Bronchial epithelial cell (primary cell): ENCODE measurements around the gene NAB1. TPM values are rescaled to one million over a fixed set of nuclear protein-coding genes. Genes with fewer than 3 reads are reported as not detected.
A peak's percentile ranks its signal among the peaks of the same experiment; 100 is the strongest.

ENCODE experiments used
- DNase-seq: peaks from one replicate; pipeline ENCODE4 v3.0.0-alpha.2; 2010; ENCODE audit warnings: low read depth
- FAIRE-seq: peaks from 2 replicates; lab custom pipeline; 2011; peaks lifted over from hg19 to GRCh38; lab: Jason Lieb, UNC
- H3K27me3 ChIP-seq: 2 replicates; pipeline ENCODE4 v1.5.1; 2011; ENCODE audit warnings: low read length; ENCODE audit not compliant: control insufficient read depth, insufficient read depth
- H3K36me3 ChIP-seq: 2 replicates; pipeline ENCODE4 v1.5.1; 2011; ENCODE audit warnings: low read length; ENCODE audit not compliant: control insufficient read depth, insufficient read depth
- H3K4me3 ChIP-seq: 2 replicates; pipeline ENCODE4 v1.5.1; 2011; ENCODE audit warnings: mild to moderate bottlenecking, low read depth, low read length, control low read depth
- CTCF ChIP-seq: IDR thresholded peaks from 2 replicates; pipeline ENCODE4 v1.5.1; 2011; ENCODE audit warnings: mild to moderate bottlenecking, moderate library complexity, low read length, control low read depth, inconsistent platforms; ENCODE audit not compliant: insufficient read depth, severe bottlenecking
- total RNA-seq: library from RNA; depleted of rRNA; stranded (reverse); fragments of >200 nt; gene quantifications from 2 replicates; pipeline ENCODE4 v1.2.1, GENCODE V29; 2014

The NAB1 gene
- total RNA-seq, 1 donor from 2014 or later = 92.4 TPM

- FAIRE-seq = no peak
Measured at GRCh38 chr2:190693533-190694232, 44.8 kb downstream of the NAB1 start.

GRCh38 chr2:190694479-190694878, 45.6 kb downstream of the NAB1 start:
- Histone ChIP-seq H3K27me3 (no peaks in the 10 kb centered on the region), H3K36me3 (no peaks in the 10 kb centered on the region), H3K4me3 (no peak overlapping the region)
- TF ChIP-seq CTCF = no peak
- FAIRE-seq (no peak), DNase-seq (no peak)

More at GRCh38 chr2:190693533-190694232, 44.8 kb downstream of the NAB1 start:
- TF ChIP-seq CTCF = no peak
- no peak overlapping the region for H3K4me3 ChIP-seq
- H3K27me3 ChIP-seq = no peaks in the 10 kb centered on the region
- no peaks in the 10 kb centered on the region for H3K36me3 ChIP-seq
- no peak for DNase-seq

DNA sequence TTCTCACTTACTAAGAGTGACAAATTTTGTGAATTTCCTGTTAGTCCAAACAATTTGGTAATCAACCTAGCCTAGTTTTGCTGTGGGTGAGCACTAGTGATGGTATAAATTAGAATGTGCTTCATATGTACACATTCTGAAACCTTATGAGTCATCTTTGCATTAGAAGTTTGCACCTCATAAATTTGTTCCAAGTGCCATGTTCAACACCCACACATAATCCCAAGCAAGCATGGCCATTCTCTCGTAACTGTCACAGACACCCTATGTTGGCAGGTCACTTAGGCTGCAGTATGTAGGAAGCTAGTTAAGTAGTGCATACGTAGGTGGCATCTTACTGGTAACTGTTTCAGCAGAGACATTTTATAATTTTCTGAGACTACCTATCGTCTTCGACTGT, 46.9 kb downstream of the NAB1 start:
- Histone ChIP-seq H3K27me3 (no peaks in the 10 kb centered on the region), H3K4me3 (no peak overlapping the region), H3K36me3 (no peaks in the 10 kb centered on the region)
- DNase-seq (peak; percentile 48), FAIRE-seq (no peak)
- no peak for TF ChIP-seq CTCF

- TF ChIP-seq CTCF = no peak
- H3K27me3 ChIP-seq = no peaks in the 10 kb centered on the region
- FAIRE-seq (no peak), DNase-seq (no peak)
- no peak overlapping the region for H3K4me3 ChIP-seq
- H3K36me3 ChIP-seq = no peaks in the 10 kb centered on the region
Measured at GRCh38 chr2:190696792-190697398, 48.0 kb downstream of the NAB1 start.

GRCh38 chr2:190697421-190697820, 48.5 kb downstream of the NAB1 start:
- Histone ChIP-seq H3K4me3 (no peak overlapping the region), H3K36me3 (no peaks in the 10 kb centered on the region), H3K27me3 (no peaks in the 10 kb centered on the region)
- TF ChIP-seq CTCF = no peak
- no peak for DNase-seq
- no peak for FAIRE-seq
